PC-9 (cell line): ENCODE data around the gene ACCS. TPM values are rescaled to one million over a fixed set of nuclear protein-coding genes. Genes with fewer than 3 reads are reported as not detected.

Source experiments
- BruUV-seq: library from RNA; stranded (reverse); fragments of 400-500 nt; replicated peaks from 2 replicates; lab custom pipeline; 2021; lab: Mats Ljungman, UMichigan
- CTCF ChIA-PET: fragments of 300-600 bp; sonication (Branson Sonifier 250); formaldehyde crosslinking; loops from one replicate; lab custom pipeline; 2022; ENCODE audit warnings: antibody characterized with exemption; lab: Charles Lee
- POLR2A ChIA-PET: fragments of 300-600 bp; sonication (Branson Sonifier 250); formaldehyde crosslinking; loops from one replicate; lab custom pipeline; 2022; ENCODE audit warnings: antibody characterized with exemption; ENCODE audit not compliant: unreplicated experiment; lab: Charles Lee
- DNase-seq, 2 experiments: peaks; one replicate each; pipeline versions ENCODE4 v3.0.0 to v3.0.0-alpha.2; 2015 to 2022; ENCODE audit warnings: mixed read lengths in 1 of 2
- H2AFZ ChIP-seq: fragments of 200-600 bp; sonication (generic); 2 replicates; pipeline ENCODE4 v1.8.1; 2017; ENCODE audit warnings: antibody characterized with exemption
- H3F3A ChIP-seq: fragments of 200-600 bp; sonication (generic); 2 replicates; pipeline ENCODE4 v1.8.1; 2017; ENCODE audit warnings: antibody characterized with exemption, mild to moderate bottlenecking, low read depth; ENCODE audit not compliant: insufficient read depth
- H3K27ac ChIP-seq: fragments of 200-600 bp; sonication (generic); 2 replicates; pipeline ENCODE4 v1.6.1; 2016; ENCODE audit warnings: mixed run types
- H3K27me3 ChIP-seq: fragments of 200-600 bp; sonication (generic); 2 replicates; pipeline ENCODE4 v1.6.1; 2016; ENCODE audit warnings: low read depth, mixed run types; ENCODE audit not compliant: insufficient read depth
- H3K36me3 ChIP-seq: fragments of 200-600 bp; sonication (generic); 2 replicates; pipeline ENCODE4 v1.6.1; 2016; ENCODE audit warnings: low read depth, mixed run types
- H3K4me1 ChIP-seq: fragments of 200-600 bp; sonication (generic); replicated peaks from 2 replicates; pipeline ENCODE4 v1.6.1; 2016; ENCODE audit warnings: mixed run types; ENCODE audit not compliant: insufficient read depth
- H3K4me2 ChIP-seq: fragments of 200-600 bp; sonication (generic); 2 replicates; pipeline ENCODE4 v1.6.1; 2017; ENCODE audit warnings: mixed run types
- H3K4me3 ChIP-seq: fragments of 200-600 bp; sonication (generic); 2 replicates; pipeline ENCODE4 v1.6.1; 2016; ENCODE audit warnings: mixed run types
- H3K79me2 ChIP-seq: fragments of 200-600 bp; sonication (generic); 2 replicates; pipeline ENCODE4 v1.6.1; 2017; ENCODE audit warnings: low read depth, mixed run types
- H3K9me2 ChIP-seq: fragments of 200-600 bp; sonication (generic); 2 replicates; pipeline ENCODE4 v1.8.1; 2017; ENCODE audit warnings: mild to moderate bottlenecking; ENCODE audit not compliant: insufficient read depth
- H3K9me3 ChIP-seq: fragments of 200-600 bp; sonication (generic); 2 replicates; pipeline ENCODE4 v1.8.1; 2016; ENCODE audit warnings: low read depth; ENCODE audit not compliant: insufficient read depth
- H4K20me1 ChIP-seq: fragments of 200-600 bp; sonication (generic); 2 replicates; pipeline ENCODE4 v1.8.1; 2017; ENCODE audit not compliant: insufficient read depth
- CTCF ChIP-seq: fragments of 200-600 bp; sonication (generic); conservative IDR thresholded peaks from 2 replicates; pipeline ENCODE4 v1.6.1; 2017; ENCODE audit warnings: mixed run types, antibody characterized with exemption, mild to moderate bottlenecking, moderate library complexity
- EZH2 ChIP-seq: fragments of 200-600 bp; sonication (generic); IDR thresholded peaks from 2 replicates; pipeline ENCODE4 v1.8.0; 2017; ENCODE audit warnings: antibody characterized with exemption, low read depth
- intact Hi-C: fragments of 100-400 bp; cut with micrococcal nuclease; formaldehyde crosslinking; loops from one replicate; pipeline ENCODE4 v1.10.0; 2022; ENCODE audit not compliant: unreplicated experiment
- total RNA-seq: library from RNA; stranded (reverse); gene quantifications from 2 replicates; pipeline ENCODE4 v1.2.3, GENCODE V29; 2021

Gene ACCS
- total RNA-seq, 1 experiment from 2014 or later, result 44.6 TPM

DNA sequence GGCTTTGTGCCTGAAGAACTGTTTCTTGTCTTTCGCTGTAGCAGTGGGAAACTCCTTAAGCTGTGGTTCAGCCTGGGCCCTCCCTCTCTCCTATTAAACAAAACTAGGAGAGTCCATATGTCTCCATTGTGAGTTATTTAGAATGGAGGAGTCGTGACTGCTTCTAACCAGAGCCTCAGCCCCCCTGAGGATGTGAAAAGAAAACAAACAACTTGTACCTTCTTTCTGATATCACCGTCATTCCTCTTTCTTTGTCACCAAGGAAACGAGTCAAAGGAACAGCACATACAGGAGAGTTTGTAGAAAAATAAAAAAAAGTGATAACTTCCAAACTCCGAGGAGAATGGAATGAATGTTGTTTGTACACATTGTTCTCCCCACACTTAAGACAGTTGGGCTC, 17.8 kb downstream of the ACCS start:
- Histone ChIP-seq H3K79me2 (no peaks in the 10 kb centered on the region), H3K9me3 (0 out of 2 replicates have a peak, but pooled peaks cover 2% of the 10 kb centered on the region), H3K4me2 (no peak overlapping the region), H3K9me2 (no peaks in the 10 kb centered on the region), H3F3A (no peaks in the 10 kb centered on the region), H3K36me3 (no peaks in the 10 kb centered on the region), H3K4me3 (no peak overlapping the region), H3K27ac (no peak overlapping the region), H3K4me1 (no peaks in the 10 kb centered on the region), H4K20me1 (no peaks in the 10 kb centered on the region), H3K27me3 (no peaks in the 10 kb centered on the region), H2AFZ (no peak overlapping the region)
- no peak for DNase-seq
- no TSS peak for BruUV-seq
- ChIA-PET POLR2A (no interaction called here), CTCF (no interaction called here)
- intact Hi-C loops, result no loop called here
- TF ChIP-seq CTCF (no peak), EZH2 (no peak)

DNA sequence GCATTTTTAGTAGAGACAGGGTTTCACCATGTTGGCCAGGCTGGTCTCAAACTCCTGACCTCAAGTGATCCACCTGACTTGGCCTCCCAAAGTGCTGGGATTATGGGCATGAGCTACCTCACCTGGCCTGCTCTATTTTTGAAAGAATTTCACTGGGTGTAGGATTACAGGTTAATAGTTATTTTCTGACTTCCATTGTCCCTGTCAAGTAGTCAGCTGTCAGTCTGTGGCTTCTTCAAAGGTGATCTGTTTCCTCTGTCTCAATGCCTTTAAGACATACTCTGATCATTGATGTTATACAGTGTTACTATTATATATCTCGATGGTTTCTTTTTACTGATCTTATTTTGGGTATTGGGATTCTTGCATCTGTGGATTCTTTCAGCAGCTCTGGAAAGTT, 19.3 kb downstream of the ACCS start:
- POLR2A ChIA-PET, result no interaction called here
- CTCF ChIA-PET, result no interaction called here
- no peaks in the 10 kb centered on the region for H3K79me2 ChIP-seq

DNA sequence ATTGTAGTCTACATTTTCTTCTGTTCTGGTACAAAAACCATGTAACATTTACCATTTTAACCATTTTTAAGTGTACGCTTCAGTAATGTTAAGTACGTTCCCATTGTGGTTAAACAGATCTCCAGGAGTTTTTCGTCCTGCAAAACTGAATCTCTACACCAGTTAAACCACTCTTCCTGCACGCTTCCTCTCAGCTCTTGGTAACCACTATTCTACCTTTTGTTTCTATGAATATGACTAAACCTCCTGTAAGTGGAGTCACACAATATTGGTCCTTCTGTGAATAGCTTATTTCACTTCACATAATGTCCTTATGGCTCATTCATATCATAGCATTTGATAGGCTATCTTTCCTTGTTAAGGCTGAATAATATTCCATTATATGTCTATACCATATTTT, 22.3 kb downstream of the ACCS start:
- BruUV-seq, result no TSS peak

More for the DNA sequence above, 19.3 kb downstream of the ACCS start:
- Histone ChIP-seq H3K4me2 (no peak overlapping the region), H3K36me3 (no peaks in the 10 kb centered on the region), H3K27me3 (no peaks in the 10 kb centered on the region), H3K9me2 (no peaks in the 10 kb centered on the region), H4K20me1 (no peaks in the 10 kb centered on the region), H2AFZ (no peak overlapping the region), H3F3A (no peaks in the 10 kb centered on the region), H3K27ac (no peak overlapping the region), H3K4me1 (no peaks in the 10 kb centered on the region), H3K9me3 (0 out of 2 replicates have a peak, but pooled peaks cover 2% of the 10 kb centered on the region), H3K4me3 (no peak overlapping the region)
- TF ChIP-seq CTCF, result no peak
- no peak for TF ChIP-seq EZH2
- DNase-seq, result no peak
- BruUV-seq, result no TSS peak
- intact Hi-C loops, result no loop called here

More for the DNA sequence above, 22.3 kb downstream of the ACCS start:
- no peak overlapping the region for H3K4me2 ChIP-seq
- TF ChIP-seq CTCF (no peak), EZH2 (no peak)
- H3F3A ChIP-seq, result no peaks in the 10 kb centered on the region
- no peak overlapping the region for H2AFZ ChIP-seq
- 0 out of 2 replicates have a peak, but pooled peaks cover 2% of the 10 kb centered on the region for H3K9me3 ChIP-seq
- intact Hi-C loops, result no loop called here
- no peaks in the 10 kb centered on the region for H4K20me1 ChIP-seq
- H3K27ac ChIP-seq, result no peak overlapping the region
- no peaks in the 10 kb centered on the region for H3K36me3 ChIP-seq
- ChIA-PET POLR2A (no interaction called here), CTCF (no interaction called here)
- DNase-seq, result no peak
- H3K27me3 ChIP-seq, result no peaks in the 10 kb centered on the region
- H3K4me1 ChIP-seq, result no peaks in the 10 kb centered on the region
- no peak overlapping the region for H3K4me3 ChIP-seq
- no peaks in the 10 kb centered on the region for H3K9me2 ChIP-seq
- no peaks in the 10 kb centered on the region for H3K79me2 ChIP-seq
